Liver (tissue), 9 donors: ENCODE data around the gene RBM47. TPM values are rescaled to one million over a fixed set of nuclear protein-coding genes. Genes with fewer than 3 reads are reported as not detected.

Experiments used
- DNase-seq: peaks from one replicate; pipeline ENCODE4 v3.0.0-alpha.2; 2017; ENCODE audit warnings: low spot score
- H3K27ac ChIP-seq, 2 donors: one replicate each; pipeline ENCODE4 v1.7.0; 2013; ENCODE audit warnings: inconsistent platforms in 2 of 2, low read length in 2 of 2, control low read depth in 1 of 2, low read depth in 1 of 2, mild to moderate bottlenecking in 1 of 2
- H3K27me3 ChIP-seq, 4 donors: one replicate each; pipeline versions ENCODE4 v1.6.1 to v1.7.0; 2013; ENCODE audit warnings: low read length in 3 of 4, inconsistent platforms in 1 of 4, mild to moderate bottlenecking in 1 of 4, moderate library complexity in 1 of 4; ENCODE audit not compliant: control insufficient read depth in 4 of 4, insufficient read depth in 4 of 4
- H3K36me3 ChIP-seq, 4 donors: one replicate each; pipeline versions ENCODE4 v1.6.1 to v1.7.0; 2013; ENCODE audit warnings: low read length in 3 of 4, mild to moderate bottlenecking in 3 of 4, low read depth in 1 of 4, moderate library complexity in 1 of 4; ENCODE audit not compliant: control insufficient read depth in 4 of 4, insufficient read depth in 3 of 4
- H3K4me1 ChIP-seq, 4 donors: one replicate each; pipeline versions ENCODE4 v1.6.1 to v1.7.0; 2013; ENCODE audit warnings: low read length in 3 of 4, mild to moderate bottlenecking in 3 of 4, moderate library complexity in 1 of 4; ENCODE audit not compliant: control insufficient read depth in 4 of 4, insufficient read depth in 4 of 4
- H3K4me3 ChIP-seq, 3 donors: one replicate each; pipeline versions ENCODE4 v1.6.1 to v1.7.0; 2013; ENCODE audit warnings: low read length in 3 of 3, control low read depth in 1 of 3, low read depth in 1 of 3, mild to moderate bottlenecking in 1 of 3
- H3K9ac ChIP-seq, 2 donors: one replicate each; pipeline ENCODE4 v1.7.0; 2013; ENCODE audit warnings: low read length in 2 of 2, mild to moderate bottlenecking in 2 of 2, moderate library complexity in 2 of 2, control low read depth in 1 of 2, low read depth in 1 of 2
- H3K9me3 ChIP-seq, 4 donors: one replicate each; pipeline versions ENCODE4 v1.6.1 to v1.7.0; 2013; ENCODE audit warnings: low read length in 3 of 4; ENCODE audit not compliant: control insufficient read depth in 4 of 4
- ATF3 ChIP-seq: IDR thresholded peaks from 2 replicates; pipeline ENCODE4 v1.6.1; 2016; ENCODE audit warnings: antibody characterized with exemption
- CTCF ChIP-seq: fragments of 150-350 bp; IDR thresholded peaks from 2 replicates; pipeline ENCODE4 v1.5.1; 2017; ENCODE audit warnings: improper control_type of control experiment, low read depth, low read length; ENCODE audit not compliant: missing input control
- EGR1 ChIP-seq, 2 donors: IDR thresholded peaks; 2 replicates each; pipeline ENCODE4 v1.6.1; 2016 to 2018; ENCODE audit warnings: antibody characterized with exemption in 2 of 2, low read depth in 2 of 2
- GABPA ChIP-seq, 2 donors: IDR thresholded peaks in 1 of 2; conservative IDR thresholded peaks in 1 of 2; 2 replicates each; pipeline ENCODE4 v1.6.1; 2016; ENCODE audit warnings: antibody characterized with exemption in 2 of 2, mild to moderate bottlenecking in 1 of 2, moderate library complexity in 1 of 2
- HNF4A ChIP-seq, 2 donors: conservative IDR thresholded peaks; 2 replicates each; pipeline ENCODE4 v1.6.1; 2016; ENCODE audit warnings: antibody characterized with exemption in 2 of 2, mild to moderate bottlenecking in 2 of 2
- HNF4G ChIP-seq: IDR thresholded peaks from 2 replicates; pipeline ENCODE4 v1.6.1; 2016; ENCODE audit warnings: antibody characterized with exemption
- JUND ChIP-seq, 2 donors: IDR thresholded peaks; 2 replicates each; pipeline ENCODE4 v1.6.1; 2016; ENCODE audit warnings: antibody characterized with exemption in 2 of 2
- MAX ChIP-seq: IDR thresholded peaks from 2 replicates; pipeline ENCODE4 v1.6.1; 2016; ENCODE audit warnings: antibody characterized with exemption
- NR2F2 ChIP-seq: IDR thresholded peaks from 2 replicates; pipeline ENCODE4 v1.6.1; 2016; ENCODE audit warnings: antibody characterized with exemption
- RAD21 ChIP-seq, 2 donors: IDR thresholded peaks; 2 replicates each; pipeline ENCODE4 v1.6.1; 2016; ENCODE audit warnings: antibody characterized with exemption in 2 of 2, mild to moderate bottlenecking in 2 of 2
- RXRA ChIP-seq, 2 donors: IDR thresholded peaks; 2 replicates each; pipeline ENCODE4 v1.6.1; 2017 to 2018; ENCODE audit warnings: antibody characterized with exemption in 2 of 2, mild to moderate bottlenecking in 1 of 2
- SP1 ChIP-seq: IDR thresholded peaks from 2 replicates; pipeline ENCODE4 v1.6.1; 2018; ENCODE audit warnings: antibody characterized with exemption, mild to moderate bottlenecking
- TAF1 ChIP-seq: conservative IDR thresholded peaks from 2 replicates; pipeline ENCODE4 v1.6.1; 2016; ENCODE audit warnings: antibody characterized with exemption, mild to moderate bottlenecking
- YY1 ChIP-seq: IDR thresholded peaks from 2 replicates; pipeline ENCODE4 v1.6.1; 2016; ENCODE audit warnings: antibody characterized with exemption, mild to moderate bottlenecking
- WGBS: extraction: QIAGEN DNeasy Blood & Tissue Kit; methylation state at CpG from one replicate; pipeline ENCODE4 v1.1.7; 2013; 5-methylcytosine and 5-hydroxymethylcytosine counted together
- polyA plus RNA-seq, 2 donors: library from polyadenylated mRNA; stranded (reverse) in 1 of 2; unstranded in 1 of 2; fragments of 200-250 nt in 1 of 2; fragments of >200 nt in 1 of 2; fragmentation: Nextera tagmentation in 1 of 2; extraction: Ambion mirVana in 1 of 2; gene quantifications; one replicate each; pipeline versions ENCODE4 v1.2.1 to v1.2.3, GENCODE V29; 2013 to 2015
- total RNA-seq, 2 donors: library from RNA; depleted of rRNA; stranded (reverse); fragments of >200 nt; gene quantifications; one replicate each; pipeline ENCODE4 v1.2.3, GENCODE V29; 2014
- TF ChIP-seq, protein P1 (sequence below): IDR thresholded peaks from 2 replicates; pipeline ENCODE4 v1.6.1; 2016; ENCODE audit warnings: antibody characterized with exemption
- TF ChIP-seq, protein P2 (sequence below): IDR thresholded peaks from 2 replicates; pipeline ENCODE4 v1.6.1; 2016; ENCODE audit warnings: antibody characterized with exemption, mild to moderate bottlenecking
- donor health status: healthy.
- donor health status: healthy.
- donor health status: healthy.
- donor health status: healthy.
- donor health status: healthy.

The RBM47 gene
- total and polyA plus RNA-seq, 4 donors = 16.5 to 81.2 (median 24.7) TPM

DNA sequence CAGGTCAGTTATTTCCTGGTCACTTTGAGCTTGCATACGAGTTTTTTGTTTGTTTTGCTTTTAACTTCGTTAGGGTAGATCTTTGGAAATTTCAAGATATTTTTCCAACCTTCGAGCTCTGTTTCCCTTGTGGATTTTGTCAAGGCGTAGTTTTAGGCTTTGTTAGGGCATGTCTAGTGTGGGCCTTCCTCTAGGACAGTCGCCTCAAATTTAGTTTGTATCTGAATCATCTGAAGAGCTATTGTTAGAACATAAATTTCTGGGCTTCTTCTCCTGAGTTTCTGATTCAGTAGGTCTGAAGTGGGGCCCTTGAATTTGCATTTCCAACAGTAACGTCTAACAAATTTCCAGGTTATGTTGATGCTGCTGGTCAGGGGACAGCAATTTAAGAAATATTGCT lies 48.8 kb upstream of the RBM47 start:
- no peaks in the 10 kb centered on the region for H3K4me1 ChIP-seq
- WGBS = 86% methylated on average over 6 of the region's 6 CpGs
- DNase-seq = no peak
- no peaks in the 10 kb centered on the region for H3K27me3 ChIP-seq
- H3K9me3 ChIP-seq = no peaks in the 10 kb centered on the region
- no peaks in the 10 kb centered on the region for H3K36me3 ChIP-seq
- H3K4me3 ChIP-seq = no peak overlapping the region
- H3K27ac ChIP-seq = no peak overlapping the region
- TF ChIP-seq HNF4A (conservative IDR thresholded peaks at IDR 0.05) (no peak), YY1 (no peak), JUND (IDR thresholded peaks at IDR 0.05) (no peak), GABPA (IDR thresholded peaks at IDR 0.05 in 1 of 2, conservative IDR thresholded peaks at IDR 0.05 in 1 of 2) (no peak), TAF1 (no peak), CTCF (no peak), MAX (no peak), HNF4G (no peak), NR2F2 (no peak), SP1 (no peak), ATF3 (no peak), RAD21 (IDR thresholded peaks at IDR 0.05) (no peak)
- TF ChIP-seq, protein P1, sequence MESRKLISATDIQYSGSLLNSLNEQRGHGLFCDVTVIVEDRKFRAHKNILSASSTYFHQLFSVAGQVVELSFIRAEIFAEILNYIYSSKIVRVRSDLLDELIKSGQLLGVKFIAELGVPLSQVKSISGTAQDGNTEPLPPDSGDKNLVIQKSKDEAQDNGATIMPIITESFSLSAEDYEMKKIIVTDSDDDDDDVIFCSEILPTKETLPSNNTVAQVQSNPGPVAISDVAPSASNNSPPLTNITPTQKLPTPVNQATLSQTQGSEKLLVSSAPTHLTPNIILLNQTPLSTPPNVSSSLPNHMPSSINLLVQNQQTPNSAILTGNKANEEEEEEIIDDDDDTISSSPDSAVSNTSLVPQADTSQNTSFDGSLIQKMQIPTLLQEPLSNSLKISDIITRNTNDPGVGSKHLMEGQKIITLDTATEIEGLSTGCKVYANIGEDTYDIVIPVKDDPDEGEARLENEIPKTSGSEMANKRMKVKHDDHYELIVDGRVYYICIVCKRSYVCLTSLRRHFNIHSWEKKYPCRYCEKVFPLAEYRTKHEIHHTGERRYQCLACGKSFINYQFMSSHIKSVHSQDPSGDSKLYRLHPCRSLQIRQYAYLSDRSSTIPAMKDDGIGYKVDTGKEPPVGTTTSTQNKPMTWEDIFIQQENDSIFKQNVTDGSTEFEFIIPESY = no peak
- TF ChIP-seq, protein P2, sequence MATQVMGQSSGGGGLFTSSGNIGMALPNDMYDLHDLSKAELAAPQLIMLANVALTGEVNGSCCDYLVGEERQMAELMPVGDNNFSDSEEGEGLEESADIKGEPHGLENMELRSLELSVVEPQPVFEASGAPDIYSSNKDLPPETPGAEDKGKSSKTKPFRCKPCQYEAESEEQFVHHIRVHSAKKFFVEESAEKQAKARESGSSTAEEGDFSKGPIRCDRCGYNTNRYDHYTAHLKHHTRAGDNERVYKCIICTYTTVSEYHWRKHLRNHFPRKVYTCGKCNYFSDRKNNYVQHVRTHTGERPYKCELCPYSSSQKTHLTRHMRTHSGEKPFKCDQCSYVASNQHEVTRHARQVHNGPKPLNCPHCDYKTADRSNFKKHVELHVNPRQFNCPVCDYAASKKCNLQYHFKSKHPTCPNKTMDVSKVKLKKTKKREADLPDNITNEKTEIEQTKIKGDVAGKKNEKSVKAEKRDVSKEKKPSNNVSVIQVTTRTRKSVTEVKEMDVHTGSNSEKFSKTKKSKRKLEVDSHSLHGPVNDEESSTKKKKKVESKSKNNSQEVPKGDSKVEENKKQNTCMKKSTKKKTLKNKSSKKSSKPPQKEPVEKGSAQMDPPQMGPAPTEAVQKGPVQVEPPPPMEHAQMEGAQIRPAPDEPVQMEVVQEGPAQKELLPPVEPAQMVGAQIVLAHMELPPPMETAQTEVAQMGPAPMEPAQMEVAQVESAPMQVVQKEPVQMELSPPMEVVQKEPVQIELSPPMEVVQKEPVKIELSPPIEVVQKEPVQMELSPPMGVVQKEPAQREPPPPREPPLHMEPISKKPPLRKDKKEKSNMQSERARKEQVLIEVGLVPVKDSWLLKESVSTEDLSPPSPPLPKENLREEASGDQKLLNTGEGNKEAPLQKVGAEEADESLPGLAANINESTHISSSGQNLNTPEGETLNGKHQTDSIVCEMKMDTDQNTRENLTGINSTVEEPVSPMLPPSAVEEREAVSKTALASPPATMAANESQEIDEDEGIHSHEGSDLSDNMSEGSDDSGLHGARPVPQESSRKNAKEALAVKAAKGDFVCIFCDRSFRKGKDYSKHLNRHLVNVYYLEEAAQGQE = no peak
- no peak overlapping the region for H3K9ac ChIP-seq

GRCh38 chr4:40675166-40675565 lies 45.5 kb upstream of the RBM47 start:
- 96% methylated on average over 6 of the region's 6 CpGs for WGBS
- Histone ChIP-seq H3K9me3 (no peaks in the 10 kb centered on the region), H3K9ac (no peak overlapping the region), H3K4me3 (no peak overlapping the region), H3K36me3 (no peaks in the 10 kb centered on the region), H3K4me1 (no peaks in the 10 kb centered on the region), H3K27me3 (no peaks in the 10 kb centered on the region), H3K27ac (no peak overlapping the region)
- TF ChIP-seq RAD21 (IDR thresholded peaks at IDR 0.05) (no peak), GABPA (IDR thresholded peaks at IDR 0.05 in 1 of 2, conservative IDR thresholded peaks at IDR 0.05 in 1 of 2) (no peak), MAX (no peak), EGR1 (IDR thresholded peaks at IDR 0.05; ENCODE audit: low read depth in 2 of 2) (no peak), JUND (IDR thresholded peaks at IDR 0.05) (no peak), NR2F2 (no peak), TAF1 (no peak), HNF4A (conservative IDR thresholded peaks at IDR 0.05) (no peak), RXRA (IDR thresholded peaks at IDR 0.05) (no peak)
- TF ChIP-seq, protein P2 = no peak
- DNase-seq = no peak
